Measurements from ENCODE around the gene PRKG2.

DNA sequence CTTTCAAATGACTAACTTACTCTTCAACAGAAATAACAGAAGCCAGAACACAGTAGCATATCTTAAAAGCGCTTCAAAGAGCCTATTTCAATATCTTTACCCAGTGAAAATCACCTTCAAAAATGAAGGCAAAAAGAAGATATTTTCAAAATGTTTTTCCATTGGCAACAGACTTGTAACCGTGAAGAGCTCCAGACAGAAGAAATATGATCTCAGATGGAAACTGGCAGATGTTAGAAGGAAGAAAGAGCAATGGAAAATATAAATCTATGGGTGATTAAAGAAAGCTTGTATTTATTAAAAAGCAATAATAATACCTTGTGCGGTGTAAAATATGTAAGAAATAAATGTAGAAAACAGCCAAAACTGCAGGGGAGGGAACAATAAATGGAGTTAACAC, 35.7 kb downstream of the PRKG2 start:
- TF ChIP-seq CTCF (conservative IDR thresholded peaks at IDR 0.05; ENCODE audit: low read depth, low read length), result no peak
- TF ChIP-seq EZH2 (IDR thresholded peaks at IDR 0.05; ENCODE audit: borderline replicate concordance, low read depth, low read length, poor library complexity, severe bottlenecking), result no peak

Data from A673 (cell line).